Erythroblast (primary cell): ENCODE results near the gene VSIR.

ENCODE experiments used
- GATA1 ChIP-seq: IDR thresholded peaks from 2 replicates; pipeline ENCODE4 v1.6.1; 2011; ENCODE audit warnings: low read depth, mild to moderate bottlenecking, control low read depth, low read length, moderate library complexity
- POLR2A ChIP-seq: IDR thresholded peaks from 2 replicates; pipeline ENCODE4 v1.6.1; 2011; ENCODE audit warnings: mild to moderate bottlenecking, low read length

DNA sequence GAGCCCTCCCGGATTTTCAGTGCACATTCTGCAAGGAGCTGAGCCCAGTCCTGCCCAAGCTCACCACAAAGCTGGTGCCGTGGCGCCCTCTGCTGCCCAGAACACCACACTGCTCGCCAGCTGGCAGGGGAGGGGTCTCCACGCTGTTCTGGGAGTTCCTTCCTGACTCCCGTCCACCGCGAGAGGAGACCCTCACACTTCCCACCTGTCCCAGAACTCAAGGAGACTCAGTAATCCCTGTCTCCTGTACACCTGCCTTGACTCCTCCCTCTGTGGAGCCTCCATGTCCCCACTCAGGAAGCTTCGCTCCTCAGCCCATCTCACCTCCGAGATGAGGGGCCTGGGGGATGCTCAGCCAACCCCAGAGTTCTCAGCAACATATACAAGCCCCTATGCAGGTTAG is 65.0 kb downstream of the VSIR start:
- TF ChIP-seq POLR2A, result no peak
- TF ChIP-seq GATA1, result no peak
